HG03565 (cell line): ENCODE data around the gene UBE2Q2.

ENCODE experiments used
- ATAC-seq: cut with Tn5 transposase; IDR thresholded peaks from one replicate; pipeline ENCODE4 v1.9.1; 2021; ENCODE audit warnings: mild to moderate bottlenecking, moderate library complexity; ENCODE audit not compliant: unreplicated experiment

The UBE2Q2 gene

GRCh38 chr15:75921732-75922703, 78.8 kb downstream of the UBE2Q2 start:
- ATAC-seq = no peak

GRCh38 chr15:75923756-75924155, 80.5 kb downstream of the UBE2Q2 start:
- no peak for ATAC-seq

GRCh38 chr15:75924576-75924975, 81.3 kb downstream of the UBE2Q2 start:
- ATAC-seq = no peak

GRCh38 chr15:75925440-75925839, 82.2 kb downstream of the UBE2Q2 start:
- ATAC-seq = no peak

- no peak for ATAC-seq
Observed at GRCh38 chr15:75926931-75927330, 83.7 kb downstream of the UBE2Q2 start.

GRCh38 chr15:75927601-75928000, 84.4 kb downstream of the UBE2Q2 start:
- ATAC-seq = no peak

GRCh38 chr15:75928680-75929608, 85.7 kb downstream of the UBE2Q2 start:
- ATAC-seq = no peak

- ATAC-seq = no peak
Observed at GRCh38 chr15:75929799-75930565, 86.7 kb downstream of the UBE2Q2 start.

- no peak for ATAC-seq
Observed at GRCh38 chr15:75930866-75931265, 87.6 kb downstream of the UBE2Q2 start.

GRCh38 chr15:75942464-75942863, 99.2 kb downstream of the UBE2Q2 start:
- no peak for ATAC-seq

GRCh38 chr15:75943246-75943645, 100.0 kb downstream of the UBE2Q2 start:
- ATAC-seq = no peak

GRCh38 chr15:75943713-75944215, 100.5 kb downstream of the UBE2Q2 start:
- ATAC-seq = no peak

GRCh38 chr15:75945953-75946352, 102.7 kb downstream of the UBE2Q2 start:
- no peak for ATAC-seq

GRCh38 chr15:75947092-75947491, 103.8 kb downstream of the UBE2Q2 start:
- ATAC-seq = no peak

- no peak for ATAC-seq
Observed at GRCh38 chr15:75948761-75949296, 105.6 kb downstream of the UBE2Q2 start.
